ENCODE measurements around the gene HERPUD2. TPM values are rescaled to one million over a fixed set of nuclear protein-coding genes. Genes with fewer than 3 reads are reported as not detected.
A peak's percentile ranks its signal among the peaks of the same experiment; 100 is the strongest.

HERPUD2 gene
- total RNA-seq (10 to 100 TPM; 15.6 to 16.8 (median 16.4) TPM), polyA plus RNA-seq (8.4 TPM)
- long read RNA-seq, donor 1, transcript HERPUD2-202 (8 exons, 3,057 nt), result major isoform, 22 of 28 reads
- long read RNA-seq, donor 1, partial matches to known transcripts, result 2 of 28 reads
- long read RNA-seq, donor 1, other reads (novel, unspliced or antisense), result 2 of 28 reads
- long read RNA-seq, donor 2, partial matches to known transcripts, result 0 of 3 reads
- long read RNA-seq, donor 2, other reads (novel, unspliced or antisense), result 1 of 3 reads
- long read RNA-seq, donor 3, transcript HERPUD2-202 (8 exons, 3,057 nt), result major isoform, 23 of 31 reads
- long read RNA-seq, donor 3, partial matches to known transcripts, result 1 of 31 reads
- long read RNA-seq, donor 3, other reads (novel, unspliced or antisense), result 7 of 31 reads
- long read RNA-seq, donor 4, transcript HERPUD2-201 (9 exons, 2,474 nt), result minor isoform, 5 of 15 reads
- long read RNA-seq, donor 4, transcript HERPUD2-202 (8 exons, 3,057 nt), result major isoform, 6 of 15 reads
- long read RNA-seq, donor 4, partial matches to known transcripts, result 0 of 15 reads
- long read RNA-seq, donor 4, other reads (novel, unspliced or antisense), result 4 of 15 reads

- under 1% methylated on average over 67 of the region's 68 CpGs for WGBS
- peaks cover 5% of the 10 kb centered on the region for H3K4me1 ChIP-seq (ENCODE audit: control insufficient read depth, insufficient read depth, low read length)
- intact Hi-C loops (cut with DNase I), result no loop called here
These were observed at the start of gene HERPUD2 for GRCh38 chr7:35694784-35695472. HERPUD2 (minus strand) TSS chr7:35695135; CDS start chr7:35694330, 805 bp downstream.

GRCh38 chr7:35738889-35739288 lies 44.0 kb upstream of the HERPUD2 start:
- intact Hi-C loops (cut with DNase I), result no loop called here
- DNase-seq (no peak), ATAC-seq (no peak)
- H3K4me3 ChIP-seq (ENCODE audit: low read length), result no peak overlapping the region
- WGBS, result 91% methylated on average over 3 of the region's 3 CpGs
- no peaks in the 10 kb centered on the region for H3K9me3 ChIP-seq (ENCODE audit: control insufficient read depth, low read length)
- no peaks in the 10 kb centered on the region for H3K27me3 ChIP-seq (ENCODE audit: control insufficient read depth, insufficient read depth)
- H3K4me1 ChIP-seq (ENCODE audit: control insufficient read depth, insufficient read depth, low read length), result no peaks in the 10 kb centered on the region
- no peak overlapping the region for H3K27ac ChIP-seq (ENCODE audit: low read length)

More at GRCh38 chr7:35694784-35695472, at the start of gene HERPUD2:
- Histone ChIP-seq H3K4me3 (ENCODE audit: low read length) (peak within 1 kb of the TSS; percentile 70), H3K9me3 (ENCODE audit: control insufficient read depth, low read length) (no peaks in the 10 kb centered on the region), H3K27me3 (ENCODE audit: control insufficient read depth, insufficient read depth) (no peaks in the 10 kb centered on the region), H3K27ac (ENCODE audit: low read length) (peak within 1 kb of the TSS; percentile 92)
- ATAC-seq, result peak; percentile 98
- peak; percentile 93 to 97 (median 97) for DNase-seq

GRCh38 chr7:35736725-35737124 lies 41.8 kb upstream of the HERPUD2 start:
- H3K4me3 ChIP-seq (ENCODE audit: low read length), result no peak overlapping the region
- H3K9me3 ChIP-seq (ENCODE audit: control insufficient read depth, low read length), result no peaks in the 10 kb centered on the region
- DNase-seq, result no peak
- H3K4me1 ChIP-seq (ENCODE audit: control insufficient read depth, insufficient read depth, low read length), result no peaks in the 10 kb centered on the region
- ATAC-seq, result no peak
- H3K27me3 ChIP-seq (ENCODE audit: control insufficient read depth, insufficient read depth), result no peaks in the 10 kb centered on the region
- 99% methylated on average over 1 of the region's 1 CpG for WGBS
- intact Hi-C loops (cut with DNase I), result no loop called here
- no peak overlapping the region for H3K27ac ChIP-seq (ENCODE audit: low read length)

- H3K27me3 ChIP-seq (ENCODE audit: control insufficient read depth, insufficient read depth), result no peaks in the 10 kb centered on the region
- no peak overlapping the region for H3K27ac ChIP-seq (ENCODE audit: low read length)
- intact Hi-C loops (cut with DNase I), result no loop called here
- H3K4me1 ChIP-seq (ENCODE audit: control insufficient read depth, insufficient read depth, low read length), result no peaks in the 10 kb centered on the region
- 67% methylated on average over 3 of the region's 3 CpGs for WGBS
- no peaks in the 10 kb centered on the region for H3K9me3 ChIP-seq (ENCODE audit: control insufficient read depth, low read length)
- no peak overlapping the region for H3K4me3 ChIP-seq (ENCODE audit: low read length)
- DNase-seq (no peak), ATAC-seq (no peak)
These were observed 40.5 kb upstream of the HERPUD2 start for GRCh38 chr7:35735396-35735795.

- H3K4me1 ChIP-seq (ENCODE audit: control insufficient read depth, insufficient read depth, low read length), result peaks cover under 1% of the 10 kb centered on the region
- intact Hi-C loops (cut with DNase I), result no loop called here
- ATAC-seq, result no peak
- H3K9me3 ChIP-seq (ENCODE audit: control insufficient read depth, low read length), result no peaks in the 10 kb centered on the region
- 50% methylated on average over 5 of the region's 5 CpGs for WGBS
- no peaks in the 10 kb centered on the region for H3K27me3 ChIP-seq (ENCODE audit: control insufficient read depth, insufficient read depth)
- H3K27ac ChIP-seq (ENCODE audit: low read length), result no peak overlapping the region
- H3K4me3 ChIP-seq (ENCODE audit: low read length), result no peak overlapping the region
- no peak for DNase-seq
These were observed 39.1 kb upstream of the HERPUD2 start for GRCh38 chr7:35734001-35734483.

GRCh38 chr7:35731349-35731748 lies 36.4 kb upstream of the HERPUD2 start:
- H3K4me1 ChIP-seq (ENCODE audit: control insufficient read depth, insufficient read depth, low read length), result peaks cover 5% of the 10 kb centered on the region
- DNase-seq (no peak), ATAC-seq (no peak)
- H3K27ac ChIP-seq (ENCODE audit: low read length), result no peak overlapping the region
- WGBS, result 97% methylated on average over 3 of the region's 3 CpGs
- no peak overlapping the region for H3K4me3 ChIP-seq (ENCODE audit: low read length)
- intact Hi-C loops (cut with DNase I), result no loop called here
- H3K27me3 ChIP-seq (ENCODE audit: control insufficient read depth, insufficient read depth), result no peaks in the 10 kb centered on the region
- no peaks in the 10 kb centered on the region for H3K9me3 ChIP-seq (ENCODE audit: control insufficient read depth, low read length)

GRCh38 chr7:35729061-35729783 lies 34.3 kb upstream of the HERPUD2 start:
- intact Hi-C loops (cut with DNase I), result no loop called here
- no peak overlapping the region for H3K4me3 ChIP-seq (ENCODE audit: low read length)
- DNase-seq, result no peak
- no peaks in the 10 kb centered on the region for H3K9me3 ChIP-seq (ENCODE audit: control insufficient read depth, low read length)
- H3K27ac ChIP-seq (ENCODE audit: low read length), result peak overlapping the region; percentile 22
- H3K27me3 ChIP-seq (ENCODE audit: control insufficient read depth, insufficient read depth), result no peaks in the 10 kb centered on the region
- 77% methylated on average over 3 of the region's 3 CpGs for WGBS
- peak; percentile 23 to 36 for ATAC-seq
- H3K4me1 ChIP-seq (ENCODE audit: control insufficient read depth, insufficient read depth, low read length), result peaks cover 5% of the 10 kb centered on the region

GRCh38 chr7:35728412-35729060 lies 33.6 kb upstream of the HERPUD2 start:
- DNase-seq (no peak), ATAC-seq (peak; percentile 65 to 66)
- Histone ChIP-seq H3K9me3 (ENCODE audit: control insufficient read depth, low read length) (no peaks in the 10 kb centered on the region), H3K4me1 (ENCODE audit: control insufficient read depth, insufficient read depth, low read length) (peaks cover 5% of the 10 kb centered on the region), H3K27me3 (ENCODE audit: control insufficient read depth, insufficient read depth) (no peaks in the 10 kb centered on the region), H3K4me3 (ENCODE audit: low read length) (no peak overlapping the region), H3K27ac (ENCODE audit: low read length) (peak overlapping the region; percentile 76)
- intact Hi-C loops (cut with DNase I), result no loop called here
- WGBS, result 19% methylated on average over 1 of the region's 1 CpG

GRCh38 chr7:35727571-35727970 lies 32.6 kb upstream of the HERPUD2 start:
- Histone ChIP-seq H3K9me3 (ENCODE audit: control insufficient read depth, low read length) (no peaks in the 10 kb centered on the region), H3K27ac (ENCODE audit: low read length) (no peak overlapping the region), H3K4me1 (ENCODE audit: control insufficient read depth, insufficient read depth, low read length) (peaks cover 5% of the 10 kb centered on the region), H3K27me3 (ENCODE audit: control insufficient read depth, insufficient read depth) (no peaks in the 10 kb centered on the region), H3K4me3 (ENCODE audit: low read length) (no peak overlapping the region)
- DNase-seq (peak in 2 of 3 donors; percentile 43 to 52), ATAC-seq (peak in 1 of 2 donors; percentile 84)
- intact Hi-C loops (cut with DNase I), result no loop called here
- 95% methylated on average over 2 of the region's 2 CpGs for WGBS

GRCh38 chr7:35726654-35727053 lies 31.7 kb upstream of the HERPUD2 start:
- Histone ChIP-seq H3K27ac (ENCODE audit: low read length) (no peak overlapping the region), H3K4me3 (ENCODE audit: low read length) (no peak overlapping the region), H3K9me3 (ENCODE audit: control insufficient read depth, low read length) (no peaks in the 10 kb centered on the region), H3K4me1 (ENCODE audit: control insufficient read depth, insufficient read depth, low read length) (peaks cover 5% of the 10 kb centered on the region), H3K27me3 (ENCODE audit: control insufficient read depth, insufficient read depth) (no peaks in the 10 kb centered on the region)
- no peak for ATAC-seq
- intact Hi-C loops (cut with DNase I), result no loop called here
- WGBS, result 92% methylated on average over 3 of the region's 3 CpGs
- DNase-seq, result no peak
